H9 (cell line): ENCODE measurements around the gene RPRD2. TPM values are rescaled to one million over a fixed set of nuclear protein-coding genes. Genes with fewer than 3 reads are reported as not detected.

Experiments used
- DNase-seq: peaks from one replicate; pipeline ENCODE4 v3.0.0-alpha.2; 2017
- H2AFZ ChIP-seq: one replicate; pipeline ENCODE4 v1.6.1; 2013; ENCODE audit warnings: mild to moderate bottlenecking, low read length, control low read depth, moderate library complexity
- H2AK5ac ChIP-seq: 2 replicates; pipeline ENCODE4 v1.6.1; 2013; ENCODE audit warnings: low read length, control low read depth, mixed read lengths; ENCODE audit not compliant: insufficient read length
- H2BK120ac ChIP-seq: one replicate; pipeline ENCODE4 v1.6.1; 2013; ENCODE audit warnings: low read depth, mild to moderate bottlenecking, low read length, control low read depth, inconsistent platforms; ENCODE audit not compliant: poor library complexity, severe bottlenecking
- H2BK12ac ChIP-seq: 2 replicates; pipeline ENCODE4 v1.6.1; 2013; ENCODE audit warnings: low read length, control low read depth, mixed read lengths, low read depth; ENCODE audit not compliant: insufficient read length
- H2BK15ac ChIP-seq: 2 replicates; pipeline ENCODE4 v1.6.1; 2013; ENCODE audit warnings: low read depth, low read length, control low read depth
- H2BK20ac ChIP-seq: one replicate; pipeline ENCODE4 v1.6.1; 2013; ENCODE audit warnings: low read depth, mild to moderate bottlenecking, low read length, control low read depth, inconsistent platforms; ENCODE audit not compliant: poor library complexity, severe bottlenecking
- H2BK5ac ChIP-seq: 2 replicates; pipeline ENCODE4 v1.6.1; 2013; ENCODE audit warnings: low read length, control low read depth, mixed read lengths; ENCODE audit not compliant: insufficient read length
- H3K14ac ChIP-seq: 2 replicates; pipeline ENCODE4 v1.6.1; 2013; ENCODE audit warnings: low read length, control low read depth; ENCODE audit not compliant: insufficient read depth
- H3K18ac ChIP-seq: 2 replicates; pipeline ENCODE4 v1.6.1; 2013; ENCODE audit warnings: low read depth, mild to moderate bottlenecking, mixed read lengths, low read length, control low read depth; ENCODE audit not compliant: insufficient read length
- H3K23ac ChIP-seq: 2 replicates; pipeline ENCODE4 v1.6.1; 2013; ENCODE audit warnings: low read length, control low read depth, mixed read lengths, low read depth; ENCODE audit not compliant: insufficient read length
- H3K23me2 ChIP-seq: 2 replicates; pipeline ENCODE4 v1.6.1; 2013; ENCODE audit warnings: low read depth, mild to moderate bottlenecking, mixed read lengths, low read length, control low read depth; ENCODE audit not compliant: insufficient read length, poor library complexity, severe bottlenecking
- H3K27ac ChIP-seq: 2 replicates; pipeline ENCODE4 v1.5.1; 2013; ENCODE audit warnings: low read length, control low read depth, mixed read lengths, low read depth; ENCODE audit not compliant: insufficient read length
- H3K27me3 ChIP-seq: 2 replicates; pipeline ENCODE4 v1.6.1; 2013; ENCODE audit warnings: low read length, control low read depth, inconsistent platforms; ENCODE audit not compliant: insufficient read depth
- H3K4ac ChIP-seq: 2 replicates; pipeline ENCODE4 v1.6.1; 2013; ENCODE audit warnings: low read depth, mild to moderate bottlenecking, control low read depth, inconsistent platforms, low read length, moderate library complexity
- H3K4me1 ChIP-seq: 2 replicates; pipeline ENCODE4 v1.6.1; 2013; ENCODE audit warnings: low read length, control low read depth, inconsistent platforms; ENCODE audit not compliant: insufficient read depth
- H3K4me2 ChIP-seq: 2 replicates; pipeline ENCODE4 v1.6.1; 2013; ENCODE audit warnings: low read length, control low read depth, mixed read lengths; ENCODE audit not compliant: insufficient read length, insufficient read depth
- H3K56ac ChIP-seq: 2 replicates; pipeline ENCODE4 v1.6.1; 2013; ENCODE audit warnings: low read depth, mild to moderate bottlenecking, mixed read lengths, low read length, control low read depth; ENCODE audit not compliant: insufficient read length
- H3K79me1 ChIP-seq: 2 replicates; pipeline ENCODE4 v1.6.1; 2013; ENCODE audit warnings: low read depth, mild to moderate bottlenecking, moderate library complexity, low read length, control low read depth, inconsistent platforms; ENCODE audit not compliant: insufficient read depth, poor library complexity, severe bottlenecking
- H3K79me2 ChIP-seq: 2 replicates; pipeline ENCODE4 v1.6.1; 2013; ENCODE audit warnings: low read length, control low read depth, inconsistent platforms; ENCODE audit not compliant: insufficient read depth
- H3K9ac ChIP-seq: 2 replicates; pipeline ENCODE4 v1.6.1; 2013; ENCODE audit warnings: low read length, control low read depth, mixed read lengths; ENCODE audit not compliant: insufficient read length; ENCODE audit errors: extremely low read depth
- H3K9me3 ChIP-seq: one replicate; pipeline ENCODE4 v1.6.1; 2013; ENCODE audit warnings: low read depth, low read length, inconsistent platforms; ENCODE audit not compliant: control insufficient read depth
- H3T11ph ChIP-seq: one replicate; pipeline ENCODE4 v1.6.1; 2013; ENCODE audit warnings: mild to moderate bottlenecking, low read length, control low read depth, inconsistent platforms
- H4K20me1 ChIP-seq: one replicate; pipeline ENCODE4 v1.6.1; 2013; ENCODE audit not compliant: control insufficient read depth, insufficient read length, insufficient read depth
- H4K5ac ChIP-seq: 2 replicates; pipeline ENCODE4 v1.6.1; 2013; ENCODE audit warnings: low read depth, mild to moderate bottlenecking, mixed read lengths, low read length, control low read depth; ENCODE audit not compliant: insufficient read length
- H4K8ac ChIP-seq: replicated peaks from 2 replicates; pipeline ENCODE4 v1.6.1; 2013; ENCODE audit warnings: low read length, control low read depth, mixed read lengths, low read depth; ENCODE audit not compliant: insufficient read length
- H4K91ac ChIP-seq: 2 replicates; pipeline ENCODE4 v1.6.1; 2013; ENCODE audit warnings: low read depth, mild to moderate bottlenecking, moderate library complexity, mixed read lengths, low read length, control low read depth; ENCODE audit not compliant: insufficient read length
- H3K27ac Mint-ChIP-seq, 3 experiments: 2 replicates in 2 of 3; 3 replicates in 1 of 3; pipeline ENCODE4 v1.8.0; 2020 to 2021; ENCODE audit warnings: mixed read lengths in 3 of 3, mild to moderate bottlenecking in 1 of 3, moderate library complexity in 1 of 3
- H3K27me3 Mint-ChIP-seq: 2 replicates; pipeline ENCODE4 v1.8.0; 2021; ENCODE audit warnings: low read depth, mild to moderate bottlenecking, moderate library complexity, mixed read lengths
- H3K36me3 Mint-ChIP-seq, 3 experiments: 2 replicates in 2 of 3; 3 replicates in 1 of 3; pipeline ENCODE4 v1.8.0; 2020 to 2021; ENCODE audit warnings: low read depth in 3 of 3, mixed read lengths in 3 of 3; ENCODE audit not compliant: insufficient read depth in 1 of 3
- H3K4me1 Mint-ChIP-seq, 2 experiments: 2 replicates each; pipeline ENCODE4 v1.8.0; 2020; ENCODE audit warnings: mixed read lengths in 2 of 2
- H3K4me3 Mint-ChIP-seq, 2 experiments: 2 replicates in 1 of 2; 3 replicates in 1 of 2; pipeline ENCODE4 v1.8.0; 2020 to 2021; ENCODE audit warnings: mild to moderate bottlenecking in 2 of 2, mixed read lengths in 2 of 2, moderate library complexity in 1 of 2
- H3K9me3 Mint-ChIP-seq, 2 experiments: 2 replicates in 1 of 2; 3 replicates in 1 of 2; pipeline ENCODE4 v1.8.0; 2020; ENCODE audit warnings: mild to moderate bottlenecking in 2 of 2, mixed read lengths in 2 of 2, moderate library complexity in 1 of 2
- WGBS: extraction: QIAGEN DNeasy Blood & Tissue Kit; methylation state at CpG from one replicate; pipeline ENCODE4 v1.1.7; 2013; ENCODE audit warnings: missing lambda C conversion rate, low lambda C conversion rate, mixed read lengths; ENCODE audit not compliant: insufficient read length; ENCODE audit errors: extremely low coverage; 5-methylcytosine and 5-hydroxymethylcytosine counted together
- total RNA-seq: library from RNA; stranded (reverse); gene quantifications from 2 replicates; pipeline ENCODE4 v1.2.1, GENCODE V29; 2021
- TF ChIP-seq, protein P1 (sequence below): fragments of 200-600 bp; sonication (generic); conservative IDR thresholded peaks from 3 replicates; pipeline ENCODE4 v1.8.0; 2021; ENCODE audit warnings: antibody characterized with exemption, mild to moderate bottlenecking

Gene RPRD2
- total RNA-seq, 1 experiment from 2014 or later: 39.0 TPM

GRCh38 chr1:150469291-150469690 is 105.3 kb downstream of the RPRD2 start:
- H4K8ac ChIP-seq: no peak overlapping the region
- no peak overlapping the region for H4K5ac ChIP-seq
- no peak overlapping the region for H2BK20ac ChIP-seq
- WGBS: no CpG with 5 or more reads among the region's 1 CpG
- no peak for DNase-seq
- H3K56ac ChIP-seq: no peak overlapping the region
- H2BK120ac ChIP-seq: no peak overlapping the region
- H3K79me2 ChIP-seq: no peaks in the 10 kb centered on the region
- no peaks in the 10 kb centered on the region for H3K23me2 ChIP-seq
- no peak overlapping the region for H2BK12ac ChIP-seq
- H3K27ac ChIP-seq: no peak overlapping the region
- H2BK5ac ChIP-seq: no peak overlapping the region
- no peak overlapping the region for H3T11ph ChIP-seq
- H4K91ac ChIP-seq: no peak overlapping the region
- no peak overlapping the region for H2BK15ac ChIP-seq
- no peaks in the 10 kb centered on the region for H4K20me1 ChIP-seq
- TF ChIP-seq, protein P1, sequence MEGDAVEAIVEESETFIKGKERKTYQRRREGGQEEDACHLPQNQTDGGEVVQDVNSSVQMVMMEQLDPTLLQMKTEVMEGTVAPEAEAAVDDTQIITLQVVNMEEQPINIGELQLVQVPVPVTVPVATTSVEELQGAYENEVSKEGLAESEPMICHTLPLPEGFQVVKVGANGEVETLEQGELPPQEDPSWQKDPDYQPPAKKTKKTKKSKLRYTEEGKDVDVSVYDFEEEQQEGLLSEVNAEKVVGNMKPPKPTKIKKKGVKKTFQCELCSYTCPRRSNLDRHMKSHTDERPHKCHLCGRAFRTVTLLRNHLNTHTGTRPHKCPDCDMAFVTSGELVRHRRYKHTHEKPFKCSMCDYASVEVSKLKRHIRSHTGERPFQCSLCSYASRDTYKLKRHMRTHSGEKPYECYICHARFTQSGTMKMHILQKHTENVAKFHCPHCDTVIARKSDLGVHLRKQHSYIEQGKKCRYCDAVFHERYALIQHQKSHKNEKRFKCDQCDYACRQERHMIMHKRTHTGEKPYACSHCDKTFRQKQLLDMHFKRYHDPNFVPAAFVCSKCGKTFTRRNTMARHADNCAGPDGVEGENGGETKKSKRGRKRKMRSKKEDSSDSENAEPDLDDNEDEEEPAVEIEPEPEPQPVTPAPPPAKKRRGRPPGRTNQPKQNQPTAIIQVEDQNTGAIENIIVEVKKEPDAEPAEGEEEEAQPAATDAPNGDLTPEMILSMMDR: no peak
- H3K4me1 ChIP-seq: no peaks in the 10 kb centered on the region; the same call in 1 of the 2 replicates
- Mint-ChIP-seq H3K27ac (no peak overlapping the region; a peak in 1 of 7 replicates), H3K27me3 (no peaks in the 10 kb centered on the region), H3K36me3 (peaks cover 32 to 61% (median 49%) of the 10 kb centered on the region in 3 experiments), H3K4me1 (peaks cover 9 to 16% of the 10 kb centered on the region in 2 experiments), H3K4me3 (no peak overlapping the region), H3K9me3 (no peaks in the 10 kb centered on the region)
- H3K4ac ChIP-seq: no peak overlapping the region
- no peak overlapping the region for H3K9ac ChIP-seq
- H3K9me3 ChIP-seq: no peaks in the 10 kb centered on the region
- no peak overlapping the region for H2AFZ ChIP-seq
- H3K23ac ChIP-seq: no peak overlapping the region
- no peaks in the 10 kb centered on the region for H3K79me1 ChIP-seq
- no peak overlapping the region for H3K14ac ChIP-seq
- no peak overlapping the region for H2AK5ac ChIP-seq
- H3K18ac ChIP-seq: no peak overlapping the region
- H3K4me2 ChIP-seq: no peak overlapping the region
- H3K27me3 ChIP-seq: no peaks in the 10 kb centered on the region
